Neuronal stem cell (in vitro differentiated cells): ENCODE results near the gene CYTH1.

Experiments
- DNase-seq: peaks from one replicate; pipeline ENCODE4 v3.0.0-alpha.2; 2013; ENCODE audit warnings: low spot score
- H2AFZ ChIP-seq: one replicate; pipeline ENCODE4 v1.6.1; 2013; ENCODE audit warnings: mild to moderate bottlenecking, low read length, inconsistent platforms
- H2AK5ac ChIP-seq: 2 replicates; pipeline ENCODE4 v1.6.1; 2013; ENCODE audit warnings: low read depth, mild to moderate bottlenecking, inconsistent platforms, low read length, moderate library complexity, mixed read lengths
- H2BK120ac ChIP-seq: 2 replicates; pipeline ENCODE4 v1.6.1; 2013; ENCODE audit warnings: low read depth, mild to moderate bottlenecking, inconsistent platforms, low read length, moderate library complexity, mixed read lengths
- H2BK12ac ChIP-seq: one replicate; pipeline ENCODE4 v1.6.1; 2013; ENCODE audit warnings: low read length, inconsistent platforms
- H2BK15ac ChIP-seq: 2 replicates; pipeline ENCODE4 v1.6.1; 2013; ENCODE audit warnings: mild to moderate bottlenecking, low read length, inconsistent platforms, mixed read lengths
- H2BK5ac ChIP-seq: one replicate; pipeline ENCODE4 v1.6.1; 2013; ENCODE audit warnings: inconsistent platforms, mild to moderate bottlenecking, low read length, moderate library complexity
- H3K14ac ChIP-seq: one replicate; pipeline ENCODE4 v1.6.1; 2013; ENCODE audit warnings: low read length, inconsistent platforms
- H3K18ac ChIP-seq: 2 replicates; pipeline ENCODE4 v1.6.1; 2013; ENCODE audit warnings: low read length, inconsistent platforms
- H3K23ac ChIP-seq: 2 replicates; pipeline ENCODE4 v1.6.1; 2013; ENCODE audit warnings: low read depth, mild to moderate bottlenecking, mixed read lengths, low read length, inconsistent platforms; ENCODE audit not compliant: poor library complexity
- H3K27ac ChIP-seq: replicated peaks from 3 replicates; pipeline ENCODE4 v1.5.1; 2013; ENCODE audit warnings: low read length, inconsistent platforms
- H3K27me3 ChIP-seq, 3 experiments: 2 replicates each; pipeline ENCODE4 v1.6.1; 2013; ENCODE audit warnings: low read length in 3 of 3, mild to moderate bottlenecking in 2 of 3, inconsistent platforms in 1 of 3, low read depth in 1 of 3, mixed read lengths in 1 of 3, moderate library complexity in 1 of 3; ENCODE audit not compliant: control insufficient read depth in 3 of 3, insufficient read depth in 3 of 3
- H3K36me3 ChIP-seq, 2 donors: replicated peaks in 1 of 2; 2 replicates each; pipeline ENCODE4 v1.6.1; 2013; ENCODE audit warnings: low read length in 2 of 2; ENCODE audit not compliant: control insufficient read depth in 2 of 2, insufficient read depth in 2 of 2
- H3K4ac ChIP-seq: 2 replicates; pipeline ENCODE4 v1.6.1; 2013; ENCODE audit warnings: inconsistent platforms, mild to moderate bottlenecking, low read length, moderate library complexity
- H3K4me1 ChIP-seq, 2 donors: 1 replicate in 1 of 2; 2 replicates in 1 of 2; pipeline ENCODE4 v1.6.1; 2013; ENCODE audit warnings: low read length in 2 of 2, low read depth in 1 of 2; ENCODE audit not compliant: control insufficient read depth in 2 of 2, insufficient read depth in 1 of 2
- H3K4me2 ChIP-seq: one replicate; pipeline ENCODE4 v1.6.1; 2013; ENCODE audit warnings: mild to moderate bottlenecking, low read length, inconsistent platforms; ENCODE audit not compliant: insufficient read depth, poor library complexity, severe bottlenecking
- H3K4me3 ChIP-seq, 2 donors: 2 replicates each; pipeline ENCODE4 v1.5.1; 2013; ENCODE audit warnings: low read length in 2 of 2, mild to moderate bottlenecking in 2 of 2, inconsistent platforms in 1 of 2, moderate library complexity in 1 of 2
- H3K79me1 ChIP-seq: one replicate; pipeline ENCODE4 v1.6.1; 2013; ENCODE audit warnings: low read depth, mild to moderate bottlenecking, inconsistent platforms, low read length, moderate library complexity
- H3K9ac ChIP-seq: one replicate; pipeline ENCODE4 v1.6.1; 2013; ENCODE audit warnings: mild to moderate bottlenecking, low read depth, low read length, inconsistent platforms; ENCODE audit not compliant: poor library complexity
- H3K9me3 ChIP-seq, 2 donors: replicated peaks in 1 of 2; 2 replicates each; pipeline versions ENCODE3 to v1.6.1; 2013; ENCODE audit warnings: low read length in 2 of 2, mild to moderate bottlenecking in 2 of 2, inconsistent platforms in 1 of 2, low read depth in 1 of 2, mixed read lengths in 1 of 2, moderate library complexity in 1 of 2; ENCODE audit not compliant: control insufficient read depth in 2 of 2, insufficient read depth in 1 of 2
- H4K8ac ChIP-seq: one replicate; pipeline ENCODE4 v1.6.1; 2013; ENCODE audit warnings: low read depth, mild to moderate bottlenecking, inconsistent platforms, low read length, moderate library complexity
- H4K91ac ChIP-seq: one replicate; pipeline ENCODE4 v1.6.1; 2013; ENCODE audit warnings: low read length, low read depth, mild to moderate bottlenecking, inconsistent platforms; ENCODE audit not compliant: poor library complexity
- WGBS, 2 donors: extraction: QIAGEN DNeasy Blood & Tissue Kit; methylation state at CpG; one replicate each; pipeline ENCODE4 v1.1.7; 2013; ENCODE audit warnings: missing lambda C conversion rate in 2 of 2, mixed read lengths in 1 of 2; ENCODE audit not compliant: insufficient read length in 2 of 2, insufficient replicate concordance in 1 of 2; ENCODE audit errors: extremely low coverage in 2 of 2; 5-methylcytosine and 5-hydroxymethylcytosine counted together

Gene CYTH1

DNA sequence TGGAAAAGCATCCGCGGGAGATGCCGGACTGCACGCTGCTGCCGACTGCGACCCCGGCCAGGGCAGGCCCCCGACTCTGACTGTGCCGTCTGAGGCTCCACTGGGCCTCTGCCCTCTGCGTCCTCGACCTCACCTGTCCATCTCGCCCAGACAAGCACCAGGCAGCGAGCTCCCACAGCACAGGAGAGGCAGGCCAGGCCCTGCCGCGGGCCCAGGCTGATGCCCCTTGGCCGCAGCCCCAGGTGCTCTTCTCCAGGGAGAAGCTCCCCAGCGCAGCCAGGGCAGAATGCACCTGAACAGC lies 106.8 kb downstream of the CYTH1 start:
- Histone ChIP-seq H3K27ac (no peak overlapping the region), H3K4me2 (no peak overlapping the region), H3K14ac (no peak overlapping the region), H2BK15ac (no peak overlapping the region), H2BK12ac (no peak overlapping the region), H3K18ac (no peak overlapping the region), H3K9ac (peak overlapping the region; percentile 39), H2BK5ac (no peak overlapping the region), H3K4me1 (no peaks in the 10 kb centered on the region), H3K36me3 (peaks cover 12 to 74% of the 10 kb centered on the region in 2 donors), H3K27me3 (no peaks in the 10 kb centered on the region), H4K8ac (no peak overlapping the region), H3K9me3 (peaks cover 0 to 4% of the 10 kb centered on the region in 2 donors), H4K91ac (no peak overlapping the region), H3K4me3 (no peak overlapping the region), H3K23ac (no peak overlapping the region), H3K4ac (no peak overlapping the region), H2BK120ac (no peak overlapping the region), H3K79me1 (no peaks in the 10 kb centered on the region), H2AFZ (no peak overlapping the region), H2AK5ac (no peak overlapping the region)
- WGBS, 2 donors, result no CpG with 5 or more reads among the region's 17 CpGs
- no peak for DNase-seq

DNA sequence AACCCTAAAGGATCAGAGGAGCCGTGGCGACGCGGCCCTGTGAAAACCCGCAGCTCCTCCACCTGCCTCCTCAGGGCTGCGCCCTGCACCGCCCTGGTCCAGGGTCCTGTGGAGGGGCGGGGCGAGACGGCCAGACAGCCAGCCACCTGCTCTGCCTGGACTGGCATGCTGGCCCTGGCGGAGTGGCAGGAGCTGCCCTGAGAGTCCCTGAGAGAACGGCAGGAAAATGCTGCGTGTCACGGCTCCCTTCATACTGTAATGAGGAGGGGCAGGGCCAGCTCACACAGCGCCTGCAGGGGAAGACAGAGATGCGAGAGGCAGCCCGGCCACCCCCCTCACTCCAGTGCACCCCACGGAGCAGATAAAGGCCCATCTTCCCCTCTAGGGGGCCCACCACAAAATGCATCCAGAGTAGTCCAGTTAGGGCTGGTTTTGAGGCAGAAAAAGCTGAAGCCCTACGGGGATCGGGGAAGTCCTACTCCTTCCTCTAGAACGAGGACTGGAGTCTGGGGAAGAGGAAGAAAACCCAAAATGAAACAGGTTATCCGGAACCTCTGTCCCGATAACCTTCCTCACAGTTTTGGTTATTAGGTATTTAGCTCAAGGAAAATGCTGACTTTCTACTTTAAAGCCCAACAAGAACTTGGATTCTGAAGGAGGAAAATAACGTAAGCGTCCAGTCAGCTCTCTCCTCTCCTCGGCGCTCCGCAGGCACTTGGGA lies 107.3 kb downstream of the CYTH1 start:
- Histone ChIP-seq H3K79me1 (no peaks in the 10 kb centered on the region), H3K23ac (peak overlapping the region; percentile 13)
- WGBS, 2 donors, result no CpG with 5 or more reads among the region's 28 CpGs

DNA sequence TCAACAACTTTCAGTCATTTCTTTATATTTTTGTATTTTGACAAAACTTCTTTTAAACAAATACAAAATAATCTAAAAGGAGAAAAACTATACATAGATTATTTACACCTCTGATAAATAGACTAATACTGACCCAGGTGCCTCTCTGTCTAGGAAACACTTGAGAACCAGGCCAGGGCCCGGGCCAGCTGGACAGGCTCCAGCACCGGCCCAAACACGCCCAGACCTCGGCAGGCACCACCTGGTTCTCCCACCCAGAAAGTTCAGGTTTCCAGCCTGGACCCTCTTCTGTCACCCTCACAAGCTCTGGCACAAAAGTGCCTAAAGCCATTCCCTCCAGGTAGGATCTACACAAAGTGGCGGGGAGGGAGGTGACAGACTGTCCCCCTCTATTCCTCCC lies 107.9 kb downstream of the CYTH1 start:
- WGBS, 2 donors, result no CpG with 5 or more reads among the region's 5 CpGs
- H2BK12ac ChIP-seq, result no peak overlapping the region

More for the DNA sequence above, 107.3 kb downstream of the CYTH1 start:
- no peak overlapping the region for H3K4ac ChIP-seq
- no peak overlapping the region for H4K91ac ChIP-seq
- no peak overlapping the region for H2BK12ac ChIP-seq
- peak overlapping the region; percentile 25 for H3K18ac ChIP-seq
- H2BK120ac ChIP-seq, result no peak overlapping the region
- no peak overlapping the region for H3K14ac ChIP-seq
- H3K27me3 ChIP-seq, result no peaks in the 10 kb centered on the region
- H4K8ac ChIP-seq, result no peak overlapping the region
- H2AK5ac ChIP-seq, result no peak overlapping the region
- no peak overlapping the region for H3K4me3 ChIP-seq
- H2AFZ ChIP-seq, result no peak overlapping the region
- no peaks in the 10 kb centered on the region for H3K4me1 ChIP-seq
- H3K9ac ChIP-seq, result peak overlapping the region; percentile 39
- no peak for DNase-seq
- H3K27ac ChIP-seq, result no peak overlapping the region
- peaks cover 12 to 69% of the 10 kb centered on the region in 2 donors for H3K36me3 ChIP-seq
- no peak overlapping the region for H3K4me2 ChIP-seq
- peaks cover 0 to 4% of the 10 kb centered on the region in 2 donors for H3K9me3 ChIP-seq
- H2BK5ac ChIP-seq, result no peak overlapping the region
- H2BK15ac ChIP-seq, result no peak overlapping the region

DNA sequence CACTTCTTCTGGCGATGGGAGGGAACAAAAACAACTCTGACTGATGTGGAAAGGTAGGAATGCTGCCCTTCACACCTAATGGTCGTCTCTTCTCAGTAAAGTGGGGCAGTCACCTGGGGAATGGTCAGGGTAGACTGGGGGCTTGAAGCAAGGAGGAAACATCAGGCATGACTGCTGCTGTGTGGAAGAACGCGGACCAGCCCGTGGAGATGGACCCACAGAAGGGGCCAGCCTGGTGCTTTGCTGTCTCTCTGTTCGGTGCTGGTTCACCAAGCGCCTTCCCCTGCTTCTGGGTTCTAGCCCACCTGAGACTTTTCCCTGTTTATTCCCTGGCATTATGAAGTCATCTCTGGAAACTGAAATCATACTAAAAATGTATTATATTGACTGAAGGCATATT lies 108.7 kb downstream of the CYTH1 start:
- H3K27ac ChIP-seq, result no peak overlapping the region
- peaks cover 7 to 56% of the 10 kb centered on the region in 2 donors for H3K36me3 ChIP-seq
- no peak overlapping the region for H3K4me2 ChIP-seq

More for the DNA sequence above, 107.9 kb downstream of the CYTH1 start:
- Histone ChIP-seq H3K79me1 (no peaks in the 10 kb centered on the region), H3K36me3 (peaks cover 11 to 63% of the 10 kb centered on the region in 2 donors), H3K27ac (no peak overlapping the region), H2BK15ac (no peak overlapping the region), H4K8ac (no peak overlapping the region), H3K9ac (no peak overlapping the region), H2BK120ac (no peak overlapping the region), H3K4me3 (no peak overlapping the region), H4K91ac (no peak overlapping the region), H3K27me3 (no peaks in the 10 kb centered on the region), H3K4me1 (no peaks in the 10 kb centered on the region), H3K4ac (no peak overlapping the region), H3K14ac (no peak overlapping the region), H2AFZ (no peak overlapping the region), H3K23ac (peak overlapping the region; percentile 13), H3K18ac (no peak overlapping the region), H2BK5ac (no peak overlapping the region), H2AK5ac (no peak overlapping the region), H3K4me2 (no peak overlapping the region), H3K9me3 (peaks cover 0 to 4% of the 10 kb centered on the region in 2 donors)
- DNase-seq, result no peak

More for the DNA sequence above, 108.7 kb downstream of the CYTH1 start:
- Histone ChIP-seq H3K18ac (no peak overlapping the region), H3K4me1 (no peaks in the 10 kb centered on the region), H3K23ac (no peak overlapping the region), H2BK120ac (no peak overlapping the region), H3K4me3 (no peak overlapping the region), H2BK5ac (no peak overlapping the region), H2AFZ (no peak overlapping the region), H2BK12ac (no peak overlapping the region), H2AK5ac (no peak overlapping the region), H4K8ac (no peak overlapping the region), H3K27me3 (no peaks in the 10 kb centered on the region), H3K9me3 (peaks cover 0 to 4% of the 10 kb centered on the region in 2 donors), H3K9ac (no peak overlapping the region), H3K4ac (no peak overlapping the region), H3K14ac (peak overlapping the region; percentile 15), H3K79me1 (no peaks in the 10 kb centered on the region), H4K91ac (no peak overlapping the region), H2BK15ac (no peak overlapping the region)
- WGBS, 2 donors, result no CpG with 5 or more reads among the region's 7 CpGs
- no peak for DNase-seq
